ENCODE measurements around the gene PCDH19.

The PCDH19 gene

DNA sequence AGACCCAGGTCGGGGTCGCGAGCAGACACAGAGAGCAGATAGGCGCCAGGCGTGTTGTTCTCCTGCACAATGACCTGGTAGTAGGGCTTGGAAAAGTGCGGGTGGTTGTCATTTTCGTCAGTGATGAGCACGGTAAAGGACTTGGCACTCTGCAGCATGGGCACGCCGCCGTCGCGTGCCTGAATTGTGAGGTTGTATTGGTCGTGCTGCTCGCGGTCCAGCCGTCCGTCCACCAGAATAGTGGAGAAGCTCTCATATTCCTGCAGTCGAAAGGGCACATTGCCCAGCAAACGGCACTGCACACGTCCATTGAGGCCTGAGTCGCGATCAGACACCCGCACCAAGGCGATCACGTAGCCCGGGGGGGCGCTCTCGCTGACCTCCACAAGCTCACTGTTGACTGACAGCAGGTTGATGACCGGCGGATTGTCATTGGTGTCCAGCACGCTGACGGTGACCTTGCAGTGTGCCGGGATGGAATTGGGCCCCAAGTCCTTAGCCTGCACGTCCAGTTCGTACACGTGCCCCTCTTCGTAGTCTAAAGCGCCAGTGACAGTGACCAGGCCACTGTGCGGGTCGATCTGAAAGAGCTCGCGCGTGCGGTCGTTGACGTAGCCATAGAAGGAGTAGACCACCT, 2.8 kb downstream of the PCDH19 start:
- H3K4me3 ChIP-seq (ENCODE audit: low read depth, low read length), result no peak overlapping the region

DNA sequence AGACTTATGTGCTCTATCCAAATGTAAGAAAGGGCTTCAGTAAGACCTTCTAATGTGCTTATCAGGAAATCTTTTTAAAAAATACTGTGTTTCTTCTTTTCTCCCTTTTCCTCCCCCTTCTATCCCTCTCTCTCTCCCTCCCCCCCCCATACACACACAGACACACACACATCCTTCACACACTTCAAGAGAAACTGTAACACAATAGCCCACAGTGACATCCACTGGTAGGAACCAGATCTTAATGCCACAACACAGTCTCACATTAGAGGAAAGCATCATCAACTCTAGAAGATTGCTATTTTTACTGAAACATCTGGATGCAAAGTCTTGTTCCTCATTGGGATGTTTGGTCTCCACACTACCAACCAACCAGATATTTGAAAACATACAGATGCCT, 4.6 kb downstream of the PCDH19 start:
- H3K4me3 ChIP-seq (ENCODE audit: low read depth, low read length), result no peak overlapping the region

DNA sequence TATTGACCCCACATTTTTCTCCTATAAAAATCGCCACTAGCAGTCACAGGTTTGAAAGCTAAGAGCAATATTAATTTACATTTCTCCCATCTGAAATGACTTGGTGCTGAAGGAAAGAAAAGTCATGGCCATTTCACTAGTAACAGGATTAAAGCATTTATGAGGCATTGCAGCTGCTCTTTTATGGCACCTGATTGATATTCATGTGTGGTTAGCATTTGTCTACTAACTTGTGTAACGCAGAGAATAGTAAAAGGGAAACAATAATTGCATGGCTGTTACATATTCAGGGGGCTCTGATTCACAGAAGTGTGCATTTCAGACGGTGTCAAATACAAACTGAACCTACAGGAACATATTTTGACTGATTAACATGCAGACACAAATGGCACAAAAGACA, 5.2 kb downstream of the PCDH19 start:
- H3K4me3 ChIP-seq (ENCODE audit: low read depth, low read length), result no peak overlapping the region

DNA sequence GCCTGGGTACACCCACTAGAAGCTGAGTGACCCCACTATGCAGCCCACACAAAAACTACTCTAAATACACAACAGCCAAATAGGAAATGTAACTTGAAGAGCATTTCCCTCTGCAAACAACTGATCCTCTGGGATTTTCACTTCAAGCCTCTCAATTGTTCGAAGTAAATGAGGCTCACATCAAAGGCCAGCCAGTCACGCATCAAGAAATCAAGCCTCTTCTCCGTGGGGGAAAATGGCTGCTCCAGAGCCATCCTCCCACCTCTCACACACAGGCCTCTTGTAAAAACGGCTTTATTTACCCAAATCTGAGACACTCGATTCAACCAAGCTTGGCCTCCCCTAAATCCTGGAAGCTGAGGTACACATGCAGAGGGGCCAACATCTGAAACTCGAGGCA, 14.3 kb downstream of the PCDH19 start:
- H3K4me3 ChIP-seq (ENCODE audit: low read depth, low read length), result no peak overlapping the region

DNA sequence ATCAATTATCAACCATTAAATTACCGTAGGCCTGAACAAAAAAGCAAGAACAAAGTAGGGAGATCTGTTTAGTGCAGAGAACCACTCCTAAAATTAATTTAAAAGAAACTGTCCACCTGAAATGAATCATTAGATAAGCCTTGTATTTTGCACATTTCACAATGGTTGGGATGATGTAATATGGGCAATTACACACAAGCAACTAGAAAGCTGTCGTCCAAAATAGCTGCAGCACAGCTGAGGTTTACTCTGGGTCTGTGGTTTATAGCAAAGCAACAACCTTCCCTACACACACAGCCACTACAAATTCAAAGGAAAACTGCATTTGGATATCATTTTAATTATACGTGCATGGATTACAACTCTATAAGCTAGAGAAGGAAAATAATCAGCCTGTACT, 28.5 kb downstream of the PCDH19 start:
- no peak overlapping the region for H3K4me3 ChIP-seq (ENCODE audit: low read depth, low read length)

DNA sequence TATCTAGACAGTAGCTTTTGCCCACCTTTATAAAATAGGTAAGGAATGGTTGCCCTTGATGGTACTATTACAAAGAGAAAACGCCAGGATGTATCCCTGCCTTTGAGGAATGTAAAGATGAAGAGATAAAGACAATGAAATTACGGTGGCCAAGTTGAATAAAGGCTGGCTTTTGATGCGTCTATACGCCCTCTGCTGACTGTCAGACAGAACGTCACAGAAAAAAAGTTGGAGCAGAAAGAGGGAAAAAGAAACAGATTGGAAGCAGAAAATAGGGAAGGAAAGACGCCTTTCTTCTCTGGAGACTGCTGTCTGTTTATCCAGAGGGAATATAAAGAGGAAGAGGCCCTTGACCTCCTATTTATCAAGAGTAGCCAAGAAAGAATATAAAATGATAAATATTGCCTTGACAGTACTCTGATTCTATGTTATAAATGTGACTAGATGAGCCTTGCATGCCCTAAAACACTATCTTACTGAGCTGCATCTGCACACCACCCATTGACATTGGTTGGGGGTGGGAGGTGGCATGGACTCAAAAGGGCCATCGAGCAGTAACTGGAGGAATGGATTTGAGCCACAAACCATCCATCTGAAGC, 30.6 kb downstream of the PCDH19 start:
- H3K4me3 ChIP-seq (ENCODE audit: low read depth, low read length), result no peak overlapping the region

DNA sequence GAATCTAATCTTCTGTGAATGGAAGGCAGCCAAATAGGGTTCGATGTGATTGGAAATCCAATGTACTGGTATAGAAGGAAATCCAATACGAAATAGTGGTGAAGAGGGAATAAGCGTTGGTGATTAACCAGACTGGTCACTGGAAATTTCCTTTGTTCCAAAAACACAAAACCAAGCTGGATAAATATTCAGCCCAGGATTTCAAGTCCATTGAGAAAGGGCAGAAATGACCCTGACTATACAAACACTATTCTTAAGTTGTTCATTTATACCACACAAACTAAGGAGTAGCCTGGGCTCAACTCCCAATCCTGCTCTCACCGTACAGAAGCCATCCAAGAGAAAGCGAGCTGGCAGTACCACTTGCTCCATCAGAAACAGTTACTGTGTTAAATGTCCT, 32.2 kb downstream of the PCDH19 start:
- H3K4me3 ChIP-seq (ENCODE audit: low read depth, low read length), result no peak overlapping the region

DNA sequence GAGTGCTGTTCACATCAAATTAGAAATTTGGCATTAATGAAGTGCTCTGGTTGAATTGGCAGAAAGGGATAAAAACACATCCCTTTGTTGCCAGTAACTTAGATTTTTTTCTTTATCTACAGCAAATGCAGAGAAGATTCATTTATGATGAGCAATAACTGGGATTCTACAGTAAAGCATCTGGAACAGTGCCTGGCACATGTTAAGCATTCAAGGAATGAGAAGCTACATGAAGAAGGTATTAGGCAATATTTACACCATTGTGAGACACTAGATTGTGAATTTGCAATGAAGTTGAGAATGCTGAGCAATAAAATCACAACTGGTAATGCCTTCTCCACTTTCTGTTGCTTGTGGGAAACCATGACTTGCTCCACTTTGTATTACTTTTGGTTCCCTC, 33.5 kb downstream of the PCDH19 start:
- no peak overlapping the region for H3K4me3 ChIP-seq (ENCODE audit: low read depth, low read length)

DNA sequence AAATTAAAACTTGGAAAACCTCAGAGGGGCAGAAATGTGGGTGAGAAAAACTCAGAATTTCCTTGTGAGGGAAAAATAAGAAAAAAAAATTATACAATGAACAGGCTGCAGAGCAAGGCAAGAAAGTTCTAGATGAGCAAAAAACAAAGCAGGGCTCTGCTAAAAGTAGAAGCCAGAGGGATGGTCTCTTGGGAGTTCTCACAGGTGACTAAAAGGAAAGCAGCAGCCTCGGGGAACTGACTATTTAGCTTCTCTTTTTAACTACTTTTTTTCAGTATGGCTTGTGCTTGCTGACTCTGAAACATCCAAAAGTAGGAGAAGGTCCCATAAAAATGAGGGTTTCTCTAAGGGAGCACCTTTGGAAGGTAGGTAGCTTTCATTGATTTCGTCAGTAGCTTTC, 36.4 kb downstream of the PCDH19 start:
- H3K4me3 ChIP-seq (ENCODE audit: low read depth, low read length), result no peak overlapping the region

DNA sequence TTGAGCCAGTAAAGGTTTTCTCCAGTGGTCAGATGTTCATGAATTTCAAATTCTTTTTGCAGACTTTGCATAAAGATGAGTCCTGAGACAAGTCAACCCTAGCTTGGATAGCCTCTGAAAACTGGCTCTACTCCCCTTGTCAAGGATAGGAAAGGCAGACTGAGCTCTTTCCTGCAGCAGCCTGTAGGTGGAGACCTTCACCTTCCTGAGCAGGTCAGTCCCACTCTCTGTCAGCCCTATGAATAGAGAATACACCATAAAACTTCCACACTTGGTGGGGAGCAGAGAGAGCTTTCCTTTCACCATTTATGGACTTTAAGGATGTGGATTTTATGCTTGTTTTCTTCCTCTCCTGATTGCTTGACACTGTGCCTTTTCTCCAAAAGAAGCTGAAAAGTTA, 41.9 kb downstream of the PCDH19 start:
- no peak overlapping the region for H3K4me3 ChIP-seq (ENCODE audit: low read depth, low read length)

DNA sequence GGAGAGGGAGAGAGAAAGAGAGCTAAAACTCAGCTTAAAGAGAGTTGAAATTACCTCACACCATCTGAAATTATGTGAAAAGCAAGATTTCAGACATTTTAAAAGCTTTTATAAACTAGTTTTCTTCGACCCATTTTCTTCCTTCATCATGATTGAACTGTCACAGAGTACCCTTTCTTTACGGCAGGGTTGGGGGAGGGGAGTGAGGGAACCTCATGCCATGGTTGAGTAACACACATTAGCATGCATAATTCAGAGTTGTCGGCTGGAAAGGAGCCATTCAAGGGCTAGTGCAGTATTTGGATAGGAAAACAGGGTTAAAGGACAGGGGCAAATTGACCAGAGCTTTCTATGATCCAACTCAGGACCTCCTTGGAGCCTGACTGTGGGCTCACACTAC, 46.2 kb downstream of the PCDH19 start:
- no peak overlapping the region for H3K4me3 ChIP-seq (ENCODE audit: low read depth, low read length)

DNA sequence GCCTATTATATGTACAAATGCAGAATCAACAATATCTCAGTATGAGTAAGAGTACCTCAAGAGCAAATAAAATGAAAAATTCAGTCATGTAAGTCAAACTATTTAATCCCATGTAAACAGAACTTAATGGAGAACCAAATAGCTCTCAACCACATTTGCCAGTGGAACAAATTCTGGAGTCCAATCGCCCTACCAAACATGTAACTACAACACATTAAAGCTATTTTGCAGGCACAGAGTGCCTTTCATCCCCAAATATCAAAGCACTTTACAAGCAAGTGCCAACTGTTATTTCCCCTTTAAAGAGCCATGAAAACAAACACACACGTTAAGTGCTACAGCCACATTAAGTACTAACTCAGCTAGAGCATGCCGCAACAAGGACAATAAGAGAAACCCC, 51.3 kb downstream of the PCDH19 start:
- no peak overlapping the region for H3K4me3 ChIP-seq (ENCODE audit: low read depth, low read length)

DNA sequence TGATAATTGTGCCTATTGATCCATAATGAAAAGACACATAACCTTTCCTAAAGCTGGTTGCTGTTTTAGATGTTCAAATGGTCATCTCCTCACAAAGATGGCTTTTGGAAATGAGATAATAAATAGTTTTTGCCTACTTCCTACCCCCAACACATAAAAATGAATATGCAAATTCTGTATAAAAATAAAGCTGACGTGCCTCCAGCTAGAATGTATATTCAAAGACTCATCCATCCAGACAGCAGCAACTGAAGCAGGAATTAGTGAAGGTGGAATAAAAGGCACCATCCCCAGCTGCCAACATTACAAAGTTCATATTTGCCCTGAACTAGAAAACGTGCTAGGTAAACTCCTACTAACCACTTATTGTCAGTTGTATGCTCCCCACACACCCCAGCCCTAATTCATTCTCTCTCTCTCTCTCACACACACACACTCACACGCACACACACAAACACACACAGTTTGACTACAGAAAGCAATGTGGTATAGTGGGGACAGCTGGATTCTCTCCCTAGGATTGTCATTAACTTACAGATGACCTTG, 53.6 kb downstream of the PCDH19 start:
- H3K4me3 ChIP-seq (ENCODE audit: low read depth, low read length), result no peak overlapping the region

DNA sequence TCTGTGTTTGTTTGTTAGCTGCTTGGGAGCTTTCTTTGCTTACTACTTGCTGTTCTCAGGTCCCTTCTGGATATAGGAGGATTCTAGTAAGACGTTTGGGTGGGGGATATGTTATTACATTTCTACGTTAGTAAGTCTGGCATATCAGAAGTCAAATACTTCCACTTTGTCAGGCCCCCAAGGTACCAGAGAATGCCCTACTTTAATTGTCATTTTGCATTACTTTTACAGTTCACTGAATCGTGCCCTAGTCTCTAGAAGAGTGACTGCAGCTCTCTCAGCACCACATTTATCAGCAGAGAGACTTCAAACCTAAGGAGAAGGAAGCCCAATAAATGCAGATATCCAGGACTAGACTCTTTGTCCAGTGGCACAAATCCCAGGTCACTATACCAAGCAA, 54.4 kb downstream of the PCDH19 start:
- no peak overlapping the region for H3K4me3 ChIP-seq (ENCODE audit: low read depth, low read length)

DNA sequence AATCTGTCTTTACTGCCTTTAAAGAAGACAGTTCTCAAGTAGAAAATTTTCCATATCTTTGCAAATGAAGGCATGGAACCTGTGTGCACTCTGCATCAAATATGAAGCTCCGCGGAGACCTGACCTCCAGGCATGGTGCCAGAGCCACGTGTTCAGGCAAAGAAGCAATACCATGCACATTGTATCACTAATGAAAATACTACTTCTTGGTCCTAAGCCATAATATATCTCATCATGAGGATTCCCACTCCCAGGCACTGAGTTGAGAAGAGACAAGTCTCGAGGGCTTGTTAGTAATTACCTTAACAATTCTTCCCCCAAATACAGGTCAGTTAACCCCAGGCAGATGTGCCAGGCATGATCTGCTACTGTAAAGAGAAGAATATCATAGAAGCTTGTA, 56.7 kb downstream of the PCDH19 start:
- no peak overlapping the region for H3K4me3 ChIP-seq (ENCODE audit: low read depth, low read length)

DNA sequence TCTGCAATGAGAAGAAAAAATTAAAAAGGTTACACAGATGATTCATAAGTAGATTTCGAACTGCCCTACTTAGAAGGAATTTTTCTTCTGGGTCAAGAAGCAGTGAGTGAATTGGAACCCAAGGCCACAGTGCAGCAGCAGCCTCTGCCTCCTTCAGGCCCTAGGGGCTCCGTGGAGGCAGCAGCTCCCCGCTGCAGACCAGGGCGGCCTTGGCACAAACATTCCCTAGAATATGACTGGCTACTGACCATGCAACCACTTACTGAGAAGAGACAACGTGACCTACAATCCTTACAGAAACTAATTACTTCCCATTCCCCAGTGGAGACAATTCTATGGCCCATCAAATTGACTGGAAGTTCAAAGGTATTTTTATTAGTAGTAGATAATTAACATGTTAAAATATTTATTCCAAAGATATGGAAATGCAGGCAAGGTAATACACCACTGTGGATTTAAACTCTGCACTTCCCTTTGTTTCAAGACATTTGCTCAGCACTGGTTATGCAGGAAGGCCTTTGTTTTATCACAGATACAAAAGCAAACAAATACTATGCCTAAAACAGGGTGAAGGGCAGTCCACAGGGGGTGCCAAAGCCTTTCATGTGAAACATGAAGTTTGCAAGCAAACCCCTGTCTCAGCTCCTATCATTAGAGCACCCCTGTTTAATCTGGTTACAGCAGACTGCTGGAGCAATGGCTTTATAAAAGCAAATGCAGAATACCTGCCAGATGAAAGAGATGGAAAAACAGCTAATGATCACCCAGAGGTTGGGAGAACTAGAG, 59.2 kb downstream of the PCDH19 start:
- no peak overlapping the region for H3K4me3 ChIP-seq (ENCODE audit: low read depth, low read length)

DNA sequence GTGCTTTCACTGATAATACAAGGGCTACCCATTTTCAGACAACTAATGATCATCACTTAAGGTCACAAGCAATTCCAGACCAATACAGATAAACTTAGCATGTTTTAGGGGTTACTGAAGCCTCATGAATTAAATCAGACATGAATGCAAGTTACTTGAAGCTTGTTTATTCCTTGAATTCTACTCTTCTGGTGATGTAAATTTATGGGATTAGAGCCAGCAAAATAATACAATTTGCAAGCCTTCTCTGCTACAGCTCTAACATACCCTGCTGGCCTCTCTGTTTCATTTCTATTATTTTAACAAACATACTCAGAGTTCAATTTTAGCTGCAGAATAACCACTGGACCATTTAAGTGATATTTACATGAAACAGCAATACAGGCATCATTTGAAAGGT, 60.7 kb downstream of the PCDH19 start:
- no peak overlapping the region for H3K4me3 ChIP-seq (ENCODE audit: low read depth, low read length)

DNA sequence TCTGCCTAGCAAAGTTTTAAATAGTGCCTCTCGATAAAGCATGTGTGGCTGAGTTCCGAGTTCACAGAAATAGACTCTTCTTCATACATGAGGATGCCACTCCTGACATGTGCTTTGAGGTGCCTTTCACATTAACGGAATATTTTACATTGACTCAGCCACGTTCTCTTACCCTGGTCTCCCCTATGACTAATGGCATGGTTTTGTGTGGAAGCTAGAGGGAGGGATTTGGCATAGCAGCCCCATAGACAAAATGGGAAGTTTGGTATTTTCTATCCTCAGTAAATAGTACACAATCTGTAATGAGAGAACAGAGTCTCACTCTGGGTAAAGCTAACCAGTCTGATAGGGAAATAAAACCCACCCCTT, 68.9 kb downstream of the PCDH19 start:
- H3K4me3 ChIP-seq (ENCODE audit: low read depth, low read length), result no peak overlapping the region

DNA sequence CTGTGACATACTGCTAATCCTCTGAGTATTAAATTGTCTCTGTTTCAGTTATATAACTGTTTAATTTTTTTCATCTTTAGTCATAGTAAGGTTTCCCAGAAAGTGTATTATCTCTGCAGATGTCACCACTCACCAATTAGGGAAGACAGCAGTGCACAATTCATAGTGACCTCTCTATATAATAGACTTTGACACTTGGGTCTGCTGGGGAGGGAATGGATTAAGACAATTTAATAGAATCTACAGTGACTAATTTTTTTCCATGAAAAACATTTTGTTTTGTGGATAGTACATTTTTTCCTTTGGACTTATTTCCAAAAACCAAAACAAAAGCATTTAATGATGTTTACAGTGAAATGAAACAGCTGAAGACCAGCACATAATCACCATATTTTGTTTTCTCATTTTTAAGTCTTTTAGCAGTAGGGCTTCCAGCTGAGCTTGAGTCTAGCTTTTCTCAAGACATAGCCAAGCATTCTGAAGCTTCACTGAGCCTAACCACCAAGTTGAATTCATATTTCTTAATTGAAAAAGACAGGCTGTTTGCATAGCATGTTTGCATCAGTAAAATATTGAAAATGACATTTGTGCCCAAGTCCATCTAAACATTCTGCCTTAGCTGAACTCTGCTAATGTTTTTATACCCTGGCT, 69.5 kb downstream of the PCDH19 start:
- H3K4me3 ChIP-seq (ENCODE audit: low read depth, low read length), result no peak overlapping the region

DNA sequence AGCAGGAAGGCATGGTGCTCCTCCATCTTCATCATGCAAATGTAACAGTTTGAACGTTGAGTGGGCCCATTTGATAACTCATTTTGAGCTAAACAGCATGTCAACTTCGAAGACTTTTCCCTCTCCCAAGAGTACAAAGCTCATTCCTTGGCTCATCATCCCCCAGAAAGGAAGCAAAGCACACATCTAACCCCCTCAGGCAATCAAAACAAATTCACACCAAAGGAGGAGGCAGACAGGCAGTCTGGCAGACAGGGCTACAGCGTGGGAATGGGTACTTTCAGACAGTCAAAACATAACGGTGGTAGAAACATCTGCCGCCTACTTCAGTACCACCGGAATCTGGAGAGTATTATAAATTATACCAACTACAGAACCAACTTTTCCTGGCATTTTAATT, 81.7 kb downstream of the PCDH19 start:
- no peak overlapping the region for H3K4me3 ChIP-seq (ENCODE audit: low read depth, low read length)

DNA sequence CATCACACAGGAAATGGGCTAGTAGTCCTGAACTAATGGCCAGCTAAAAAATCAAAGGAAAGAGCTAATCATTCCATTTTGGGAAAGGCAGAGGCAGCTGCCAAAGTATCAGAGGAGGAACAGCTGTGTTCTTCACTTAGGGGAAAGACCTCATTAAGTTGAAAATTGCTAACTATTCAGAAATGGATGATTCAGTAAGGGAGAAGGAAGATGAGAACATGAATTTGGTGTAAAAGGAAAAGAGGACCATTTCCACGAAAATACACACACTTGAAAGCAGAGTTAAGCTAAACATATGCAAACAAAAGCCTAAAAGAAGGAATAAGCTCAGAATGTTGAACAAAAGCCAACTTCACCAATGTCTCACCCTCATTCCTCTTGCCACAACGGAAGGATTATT, 90.4 kb downstream of the PCDH19 start:
- H3K4me3 ChIP-seq (ENCODE audit: low read depth, low read length), result no peak overlapping the region

DNA sequence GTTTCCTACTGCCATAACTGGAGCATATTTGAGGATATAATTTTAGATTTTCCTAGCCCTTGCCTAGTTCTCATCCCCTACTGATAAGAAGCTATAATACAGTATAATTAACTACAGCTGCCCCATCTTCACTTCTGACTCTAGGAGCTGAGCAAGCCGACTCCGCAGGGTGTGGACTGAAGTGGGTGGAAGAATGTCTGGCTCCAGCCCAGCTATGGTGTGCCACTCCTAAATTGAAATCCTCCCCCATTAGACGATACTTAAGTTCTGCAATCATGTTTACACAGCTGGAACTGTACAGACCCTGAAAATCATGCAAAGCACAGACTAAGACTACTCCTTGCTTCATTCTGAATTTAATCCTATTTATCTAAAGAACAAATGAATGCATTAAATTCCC, 93.1 kb downstream of the PCDH19 start:
- no peak overlapping the region for H3K4me3 ChIP-seq (ENCODE audit: low read depth, low read length)
